NCI-H446 treated with DMSO at 0.1 percent for 48 hours (cell line): ENCODE measurements around the gene PRICKLE4.

ENCODE experiments used
- DNase-seq: peaks from one replicate; lab custom pipeline; 2025; lab: John Stamatoyannopoulos, UW

Gene PRICKLE4

DNA sequence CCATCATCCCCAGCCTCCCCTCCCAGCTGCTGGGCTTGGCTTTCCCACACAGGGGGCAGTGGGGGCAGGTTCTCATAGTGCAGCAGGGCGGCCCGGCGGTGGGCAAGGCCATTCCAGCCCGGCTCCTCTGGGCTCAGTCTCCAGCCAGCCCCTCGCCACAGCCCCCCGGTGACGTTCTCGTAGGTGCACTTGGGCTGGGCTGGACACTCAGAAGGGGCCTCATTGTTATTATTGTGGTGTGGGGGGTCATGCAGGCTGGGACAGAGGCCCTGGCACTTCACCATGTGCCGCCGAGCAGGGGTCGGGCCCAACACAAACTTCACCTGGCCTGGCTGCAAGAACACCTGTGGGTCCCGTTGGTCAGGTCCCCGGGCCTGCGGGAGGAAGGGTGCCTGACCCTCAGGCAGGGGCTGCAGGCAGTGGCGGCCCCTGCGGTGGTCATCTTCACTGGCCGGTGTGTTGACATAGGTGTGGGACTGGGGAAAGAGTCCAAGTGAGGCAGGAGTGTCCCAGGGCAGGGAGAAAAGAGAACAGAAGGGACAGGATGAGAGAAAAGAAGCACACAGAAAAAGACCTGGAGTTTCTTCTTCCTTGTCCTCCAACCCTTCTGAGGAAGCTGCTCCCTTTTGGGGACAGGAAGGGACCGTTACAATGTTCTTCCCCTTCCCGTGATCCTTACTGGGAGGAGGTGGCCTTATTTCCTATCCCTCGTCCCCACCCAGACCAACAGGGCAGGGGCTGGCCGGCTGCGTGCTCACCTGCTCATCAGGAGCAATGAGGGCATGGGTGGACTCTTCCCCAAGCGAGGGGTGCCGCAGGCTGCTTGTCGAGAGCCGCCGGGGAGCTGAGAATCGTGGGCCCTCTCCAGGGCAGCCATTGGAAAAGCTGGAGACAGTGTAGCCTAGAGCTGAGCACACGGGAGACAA is 9.3 kb upstream of the PRICKLE4 start:
- DNase-seq: no peak

DNA sequence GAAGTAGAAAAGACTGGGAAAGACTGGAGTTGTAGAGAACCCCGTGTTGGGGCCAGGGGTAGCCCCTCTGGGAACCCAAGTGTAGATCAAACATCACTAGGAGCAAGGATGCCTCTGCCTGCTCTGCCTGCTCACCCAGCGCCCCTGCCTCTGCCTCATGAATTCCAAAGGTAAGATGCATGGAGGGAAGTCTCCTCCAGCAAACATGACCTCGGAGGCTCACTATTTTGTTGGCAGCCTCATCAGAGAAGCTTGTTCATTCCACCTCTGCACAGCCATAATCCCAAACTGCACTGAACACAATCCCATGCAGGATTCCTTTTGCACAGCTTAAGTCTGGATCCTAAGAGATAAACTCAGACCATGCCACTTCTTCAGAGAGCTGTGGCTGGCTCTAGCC is 5.7 kb upstream of the PRICKLE4 start:
- no peak for DNase-seq

DNA sequence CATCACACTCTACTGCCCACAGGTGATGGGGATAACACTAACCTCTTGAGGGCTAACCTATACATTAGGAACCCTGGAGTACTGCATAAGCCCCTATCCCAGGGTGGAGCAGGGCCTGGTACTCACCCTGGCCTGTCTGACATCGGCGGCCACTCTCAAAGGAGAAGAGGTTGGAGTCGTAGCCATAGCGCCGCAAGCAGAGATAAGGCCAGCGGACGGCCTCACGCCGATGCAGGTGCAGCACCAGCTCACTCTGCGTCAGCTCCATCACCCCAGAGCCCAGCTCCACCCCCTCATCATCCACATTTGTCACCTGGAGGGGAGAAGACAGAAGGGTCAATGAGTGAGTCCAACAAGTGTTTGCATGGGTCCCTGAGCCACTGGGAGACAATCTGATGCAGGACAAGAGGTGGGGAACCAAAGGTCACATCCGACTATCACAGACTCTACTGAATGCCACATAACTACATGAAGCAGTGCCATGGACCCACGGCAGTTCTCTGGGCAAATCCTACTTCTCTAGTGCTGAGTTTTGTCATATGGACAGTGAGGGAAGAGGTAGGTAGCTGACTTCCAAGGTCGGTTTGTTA is 5.2 kb upstream of the PRICKLE4 start:
- DNase-seq: no peak

DNA sequence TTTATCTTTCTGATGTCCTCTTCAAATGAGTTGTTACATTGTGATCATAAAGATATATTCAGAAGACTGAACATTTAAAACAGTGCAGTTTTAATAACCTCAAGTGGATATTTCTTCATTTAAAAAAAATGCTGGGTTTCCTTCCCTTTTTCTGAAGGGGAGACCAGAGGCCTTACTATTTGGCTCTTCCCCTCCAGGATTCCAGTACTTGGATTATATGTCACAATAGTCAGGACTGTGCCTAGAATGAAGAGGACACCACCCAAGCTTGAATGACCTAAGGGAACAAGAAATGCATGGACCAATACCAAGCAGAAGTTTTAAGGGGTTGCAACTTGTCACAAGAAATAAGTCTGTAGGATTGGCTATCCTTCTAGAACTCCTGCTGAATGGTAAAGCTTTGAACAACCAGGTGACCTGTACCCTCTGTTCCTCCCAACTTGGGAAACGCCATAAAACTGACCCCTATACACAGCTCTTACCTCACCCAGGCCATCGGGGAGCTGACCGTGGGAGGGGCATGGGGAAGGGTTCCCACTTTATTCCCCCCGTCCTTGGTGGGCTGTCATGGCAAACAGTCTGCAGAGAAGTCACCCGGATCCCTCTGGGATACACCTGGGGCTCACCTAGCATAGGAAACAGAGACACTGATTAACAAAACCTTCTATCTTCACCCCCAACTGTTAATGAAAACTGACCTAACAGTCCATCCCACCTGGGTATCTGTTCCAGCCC is 2.9 kb upstream of the PRICKLE4 start:
- DNase-seq: no peak

DNA sequence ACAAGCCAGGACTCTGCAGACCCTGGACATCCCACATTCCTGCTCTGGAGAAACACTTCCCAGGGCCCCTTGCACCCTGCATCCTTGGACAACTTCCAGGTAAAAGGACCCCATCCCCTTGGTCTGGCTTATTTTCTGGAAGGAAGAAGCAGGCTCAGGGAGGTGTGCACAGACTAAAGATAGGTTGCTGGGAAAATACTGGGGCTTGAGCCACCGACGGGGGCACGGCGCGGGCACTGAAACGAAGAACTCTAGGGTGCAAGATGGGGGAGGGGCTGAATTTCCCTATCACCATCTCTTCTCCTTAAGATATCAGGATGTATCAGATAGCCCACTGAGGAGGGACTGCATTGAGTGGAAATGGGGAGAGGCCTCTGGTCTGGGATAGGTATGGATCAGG is 1.7 kb upstream of the PRICKLE4 start:
- DNase-seq: no peak

DNA sequence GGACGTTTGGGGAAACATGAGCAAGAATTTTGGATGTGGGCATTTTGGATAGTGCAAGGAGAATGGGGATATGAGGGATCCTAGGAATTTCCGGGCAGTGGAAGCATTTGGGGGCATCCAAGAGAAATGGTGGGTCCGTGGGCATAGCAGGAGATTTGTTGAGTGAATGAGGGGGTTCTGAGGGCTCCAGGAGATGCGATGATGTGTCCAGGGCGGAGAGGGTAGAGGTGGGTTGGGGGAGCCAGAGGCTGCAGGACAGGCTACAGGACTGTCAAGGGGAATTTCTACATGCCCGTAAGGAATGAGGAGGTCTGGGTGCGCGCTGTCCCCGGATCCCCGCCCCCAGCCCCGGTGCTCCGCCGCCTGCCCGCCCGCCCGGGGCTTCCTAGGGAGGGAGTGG is 1.2 kb upstream of the PRICKLE4 start:
- DNase-seq: no peak

DNA sequence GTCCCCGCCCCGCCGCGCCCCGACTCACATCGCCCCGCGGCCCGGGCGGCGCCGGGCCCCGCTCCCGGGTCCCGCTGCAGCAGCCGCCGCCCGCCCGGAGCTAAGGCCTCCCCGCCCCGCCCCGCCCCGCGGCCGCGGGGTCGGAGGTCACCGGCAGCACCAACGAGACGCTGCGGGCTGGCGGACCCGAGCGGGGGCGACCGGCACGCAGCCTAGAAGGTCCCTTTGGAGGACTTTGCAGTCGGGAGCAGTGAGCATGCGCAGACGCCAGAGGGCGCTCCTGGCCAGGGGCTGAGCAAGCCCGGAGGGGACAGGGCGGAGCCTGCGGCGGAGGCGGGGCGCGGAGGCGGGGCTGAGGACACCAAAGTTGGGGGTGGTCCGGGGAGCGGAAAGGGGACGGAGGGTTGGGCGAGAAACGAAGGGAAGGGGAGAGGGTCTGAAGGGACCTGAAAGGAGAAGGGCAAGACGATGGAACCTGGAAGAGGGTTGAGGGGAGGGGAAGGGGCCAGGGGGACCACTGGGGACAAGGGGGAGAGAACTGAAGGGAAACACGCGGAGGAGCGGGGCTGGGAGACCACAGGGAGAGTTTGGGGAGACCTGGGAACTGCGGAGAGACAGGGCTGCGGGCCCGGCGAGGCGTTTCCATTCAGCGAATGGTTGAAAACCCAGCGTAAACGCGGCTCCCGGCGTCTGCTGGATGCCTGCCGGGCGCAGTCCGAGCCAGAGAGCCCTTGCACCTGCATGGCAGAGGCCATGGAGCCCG is 613 bp upstream of the PRICKLE4 start, which contains the start of gene FRS3:
Gene FRS3 (minus strand): TSS at position 113 of the 763 bp plus-strand sequence. CDS start 2,913 bp downstream, outside the sequence.
- peak; percentile 75 for DNase-seq

DNA sequence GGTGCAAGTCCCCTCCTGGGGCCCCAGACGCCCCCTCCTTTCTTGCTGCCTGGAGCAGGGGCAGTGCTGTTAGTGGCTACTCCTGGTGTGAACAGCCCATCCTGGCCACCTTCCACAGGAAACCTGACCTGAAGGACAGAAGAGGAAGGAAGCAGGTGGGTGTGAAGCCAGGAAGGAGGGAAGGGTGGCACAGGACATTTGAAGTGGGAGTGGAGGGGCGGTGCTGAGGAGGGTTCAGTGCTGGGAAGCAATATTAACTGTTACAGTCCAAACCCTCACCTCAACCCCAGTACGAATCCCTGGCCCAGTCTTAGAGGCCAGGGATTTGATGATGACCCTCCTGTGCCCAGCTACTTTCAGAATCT is 766 bp downstream of the PRICKLE4 start:
- no peak for DNase-seq

DNA sequence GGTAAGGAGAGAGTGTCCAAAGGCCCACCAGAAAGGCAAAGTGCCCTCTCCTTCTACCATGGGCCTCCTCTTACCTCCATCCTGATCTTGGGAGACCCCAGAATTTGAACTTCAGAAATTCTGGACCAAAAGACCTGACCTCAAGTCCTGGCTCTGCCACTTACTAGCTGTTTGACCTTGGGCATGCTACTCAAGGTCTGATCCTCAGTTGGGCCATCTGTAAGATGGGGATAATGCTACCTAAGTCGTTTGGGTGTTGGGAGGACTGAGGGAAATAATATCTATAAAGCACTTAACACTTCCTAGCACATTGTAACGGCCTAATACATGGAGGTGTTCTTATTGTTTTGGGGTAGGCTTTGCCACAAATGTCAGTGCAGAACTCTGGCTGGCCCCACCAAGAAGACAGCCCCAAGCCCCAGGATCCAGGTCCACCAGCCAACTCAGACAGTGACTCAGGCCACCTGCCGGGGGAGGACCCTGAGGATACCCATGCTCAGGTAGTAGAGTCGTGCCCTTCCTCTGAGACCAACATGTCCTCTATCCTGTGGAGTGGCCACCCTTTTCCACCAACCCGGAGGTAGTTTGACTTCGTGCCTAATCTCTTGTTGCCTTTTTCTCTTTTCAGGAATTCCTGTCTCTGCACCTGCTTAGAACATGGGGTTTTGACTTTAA is 2.7 kb downstream of the PRICKLE4 start:
- no peak for DNase-seq

DNA sequence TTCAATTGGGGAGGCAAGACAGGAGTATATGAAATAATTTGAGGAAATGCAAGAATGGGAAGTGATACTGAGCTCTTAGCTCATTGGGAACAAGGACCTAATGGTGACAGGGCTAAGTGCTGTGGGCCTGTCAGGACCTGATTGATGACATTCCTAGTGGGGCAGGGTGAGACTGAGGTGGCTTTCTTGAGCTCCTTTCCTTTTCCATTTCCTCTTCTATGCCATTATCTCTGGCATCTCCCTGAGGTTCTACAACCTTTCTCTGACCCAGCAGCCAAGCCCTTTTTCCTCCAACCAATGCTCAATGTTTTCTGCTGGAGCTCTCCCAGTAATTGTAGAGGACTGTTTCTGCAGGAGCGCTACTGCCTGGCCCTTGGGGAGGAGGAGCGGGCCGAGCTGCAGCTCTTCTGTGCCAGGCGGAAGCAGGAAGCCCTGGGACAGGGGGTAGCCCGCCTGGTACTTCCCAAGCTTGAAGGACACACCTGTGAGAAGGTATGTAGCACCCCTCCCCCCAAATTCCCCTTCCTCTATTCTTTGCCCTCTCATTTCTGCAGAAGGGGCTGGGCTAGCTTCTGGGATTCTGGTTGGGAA is 4.1 kb downstream of the PRICKLE4 start:
- DNase-seq: no peak

DNA sequence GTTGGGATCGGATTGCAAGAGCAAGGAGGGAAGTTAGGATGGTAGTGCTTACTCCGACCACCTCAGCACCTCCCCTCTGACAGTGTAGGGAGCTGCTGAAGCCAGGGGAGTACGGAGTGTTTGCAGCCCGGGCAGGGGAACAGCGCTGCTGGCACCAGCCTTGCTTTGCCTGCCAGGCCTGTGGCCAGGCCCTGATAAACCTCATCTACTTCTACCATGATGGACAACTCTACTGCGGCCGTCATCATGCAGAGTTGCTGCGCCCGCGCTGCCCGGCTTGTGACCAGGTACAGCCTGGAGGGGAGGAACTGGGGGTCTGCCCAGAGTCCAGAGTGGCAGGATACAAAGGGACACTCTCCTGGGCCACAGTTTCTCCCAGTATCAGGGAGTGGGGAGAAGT is 4.7 kb downstream of the PRICKLE4 start:
- DNase-seq: no peak

DNA sequence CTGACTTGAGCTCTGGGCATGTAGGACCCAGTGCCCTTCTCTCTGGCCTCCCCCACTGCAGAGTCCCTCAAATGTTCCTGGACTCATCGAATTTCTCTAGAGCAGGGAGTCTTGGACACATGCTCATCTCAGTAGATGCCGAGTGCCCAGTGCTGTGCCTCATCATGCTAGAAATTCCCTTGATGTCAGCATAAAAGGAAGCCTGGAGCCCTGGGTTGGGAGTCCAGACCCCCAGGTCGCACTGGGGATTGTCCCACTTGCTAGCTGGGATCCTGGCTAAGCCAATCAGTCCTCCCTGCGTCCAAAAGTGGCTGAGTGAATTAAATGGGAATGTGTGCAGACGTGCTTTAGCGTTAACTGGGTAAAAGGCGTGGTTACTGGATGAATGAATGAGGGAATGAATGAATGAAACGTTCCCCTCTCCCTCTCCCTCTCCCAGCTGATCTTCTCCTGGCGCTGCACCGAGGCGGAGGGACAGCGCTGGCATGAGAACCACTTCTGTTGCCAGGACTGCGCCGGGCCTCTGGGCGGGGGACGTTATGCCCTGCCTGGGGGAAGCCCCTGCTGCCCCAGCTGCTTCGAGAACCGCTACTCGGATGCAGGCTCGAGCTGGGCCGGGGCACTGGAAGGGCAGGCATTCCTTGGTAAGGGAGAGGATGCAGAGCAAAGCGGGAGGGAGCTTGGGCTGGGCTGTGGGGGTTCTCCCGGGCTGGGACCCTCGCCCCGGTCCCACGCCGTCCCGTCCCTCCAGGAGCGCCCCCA is 5.3 kb downstream of the PRICKLE4 start:
- no peak for DNase-seq

DNA sequence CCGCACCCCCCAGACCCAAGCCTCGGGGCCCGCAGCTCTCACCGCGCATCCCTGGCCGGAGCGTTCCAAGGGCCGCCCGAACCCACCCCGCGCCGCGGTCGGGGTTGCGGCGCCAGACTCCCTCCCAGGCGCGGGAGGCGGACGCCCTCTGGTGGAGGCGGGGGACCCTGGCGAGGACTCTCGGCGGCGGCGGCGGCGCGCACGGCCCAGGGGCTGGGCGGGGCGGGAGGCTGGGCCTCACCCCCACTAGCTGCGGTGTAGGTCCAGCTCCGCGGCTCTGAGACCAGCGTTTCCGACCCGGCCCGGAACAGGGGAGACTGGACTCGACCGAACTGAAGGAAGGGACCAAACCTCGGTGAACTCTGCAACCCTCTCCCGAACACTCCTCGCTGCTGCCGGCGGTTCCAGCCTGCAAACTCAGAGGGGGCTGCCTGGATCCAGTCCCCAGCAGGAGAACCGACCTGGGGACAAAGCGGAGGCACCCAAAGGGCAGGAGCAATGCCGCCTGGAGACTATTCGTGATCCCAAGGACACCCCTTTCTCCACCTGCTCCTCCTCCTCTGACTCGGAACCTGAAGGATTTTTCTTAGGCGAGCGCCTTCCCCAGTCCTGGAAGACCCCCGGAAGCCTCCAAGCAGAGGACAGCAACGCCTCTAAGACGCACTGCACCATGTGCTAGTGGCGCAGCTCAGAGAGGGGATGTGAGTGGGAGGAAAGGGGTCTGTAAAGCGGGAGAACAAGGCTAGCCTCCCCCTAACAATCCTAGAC is 6.1 kb downstream of the PRICKLE4 start:
- DNase-seq: peak; percentile 36

DNA sequence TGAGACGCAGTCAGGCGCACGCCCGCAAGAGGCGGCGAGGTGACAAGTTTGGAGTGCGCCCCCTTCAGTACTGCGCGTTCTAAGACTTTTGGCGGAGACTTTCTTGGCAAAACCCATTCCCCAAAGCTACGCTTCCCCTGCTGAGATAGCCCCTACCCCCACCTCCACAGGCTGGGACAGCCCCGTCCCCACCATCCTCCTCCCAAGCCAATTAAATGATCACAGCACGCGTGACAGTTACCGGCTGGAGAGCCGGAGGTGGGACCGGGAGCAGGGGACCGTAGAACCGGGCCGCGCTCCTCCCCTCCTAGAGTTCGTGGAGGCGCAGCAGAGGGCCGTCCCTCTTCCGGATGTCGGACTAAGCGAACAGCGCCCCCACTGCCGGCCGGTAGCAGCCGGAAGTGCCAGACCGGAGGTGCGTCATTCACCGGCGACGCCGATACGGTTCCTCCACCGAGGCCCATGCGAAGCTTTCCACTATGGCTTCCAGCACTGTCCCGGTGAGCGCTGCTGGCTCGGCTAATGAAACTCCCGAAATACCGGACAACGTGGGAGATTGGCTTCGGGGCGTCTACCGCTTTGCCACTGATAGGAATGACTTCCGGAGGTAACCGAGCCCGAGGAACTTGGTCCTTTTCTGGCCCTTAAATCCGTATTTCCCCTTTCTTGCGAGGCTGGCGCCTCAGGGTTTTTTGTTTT is 6.8 kb downstream of the PRICKLE4 start, which contains the start of gene TOMM6:
Gene TOMM6 (plus strand): TSS at position 476 of the 699 bp plus-strand sequence. CDS start 4 bp downstream, at position 480.
- peak; percentile 86 for DNase-seq

DNA sequence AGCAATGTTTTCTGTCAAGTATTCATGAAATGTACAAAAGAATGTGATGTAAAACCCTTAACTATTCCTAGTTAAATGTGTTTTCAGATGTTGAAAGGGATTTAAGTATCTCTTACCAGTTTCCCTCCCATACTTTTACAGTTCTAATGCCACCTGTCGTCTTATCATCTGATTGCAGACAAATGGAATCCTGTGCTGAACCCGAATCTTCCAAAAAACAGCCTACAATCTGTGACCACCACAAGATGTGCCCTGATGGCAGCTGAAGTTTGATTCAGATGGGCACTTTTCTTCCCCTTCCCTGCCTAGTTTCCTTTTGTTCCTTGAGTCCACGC is 8.8 kb downstream of the PRICKLE4 start:
- no peak for DNase-seq

DNA sequence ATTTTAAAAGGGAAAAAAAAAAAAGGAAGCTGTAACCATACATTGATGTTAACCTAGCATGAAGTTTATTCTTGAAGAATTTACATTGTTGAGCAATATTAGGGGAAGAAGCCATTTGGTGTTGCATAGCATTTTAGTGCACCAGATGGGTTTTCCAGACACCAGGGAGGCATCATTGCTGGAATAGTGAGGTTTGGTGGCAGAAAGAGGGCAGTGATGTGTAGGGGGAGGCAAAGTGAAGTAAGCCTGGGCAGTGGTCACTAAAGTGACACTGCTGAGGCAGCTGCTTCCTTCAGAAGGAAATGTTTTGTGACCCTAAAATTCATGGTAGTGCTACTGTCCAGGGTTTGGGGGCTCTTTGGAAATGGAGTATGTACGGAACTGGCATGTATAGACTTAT is 9.5 kb downstream of the PRICKLE4 start:
- no peak for DNase-seq

DNA sequence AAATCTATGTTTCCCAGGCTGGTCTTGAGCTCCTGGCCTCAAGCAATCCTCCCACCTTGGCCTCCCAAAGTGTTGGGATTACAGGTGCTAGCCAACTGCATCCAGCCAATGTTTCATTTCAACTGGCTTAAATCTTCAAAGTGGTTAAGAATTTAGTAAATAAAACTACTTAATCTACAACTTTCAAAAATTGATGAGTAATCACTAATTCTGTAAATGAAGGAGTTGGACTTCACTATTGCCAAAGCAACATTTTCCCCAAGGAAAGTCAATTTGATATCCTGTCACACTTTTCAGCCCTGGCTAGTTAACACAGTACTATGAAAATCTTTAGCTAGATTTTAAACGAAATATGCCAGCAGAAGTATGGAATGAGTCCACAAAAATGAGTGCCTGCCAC is 10.7 kb downstream of the PRICKLE4 start:
- DNase-seq: no peak

DNA sequence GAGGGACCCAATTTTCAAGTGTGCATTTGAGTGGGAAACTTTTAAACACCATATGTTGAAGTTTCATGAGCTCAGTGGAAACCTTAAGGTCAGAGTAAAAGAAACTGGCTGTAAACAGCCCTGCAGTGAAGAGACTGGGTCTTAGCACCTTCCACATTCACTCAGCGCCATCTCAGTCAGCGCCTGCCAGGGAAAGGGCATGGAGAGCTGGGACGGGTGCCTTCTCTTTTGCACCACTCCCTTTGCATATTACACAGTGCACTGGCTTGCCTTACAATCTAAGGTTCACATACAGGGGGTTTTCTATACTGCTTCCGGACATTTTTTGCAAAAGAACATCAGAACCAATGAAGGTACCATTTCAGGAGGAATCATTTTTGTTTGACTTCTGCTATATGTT is 11.4 kb downstream of the PRICKLE4 start:
- DNase-seq: no peak

DNA sequence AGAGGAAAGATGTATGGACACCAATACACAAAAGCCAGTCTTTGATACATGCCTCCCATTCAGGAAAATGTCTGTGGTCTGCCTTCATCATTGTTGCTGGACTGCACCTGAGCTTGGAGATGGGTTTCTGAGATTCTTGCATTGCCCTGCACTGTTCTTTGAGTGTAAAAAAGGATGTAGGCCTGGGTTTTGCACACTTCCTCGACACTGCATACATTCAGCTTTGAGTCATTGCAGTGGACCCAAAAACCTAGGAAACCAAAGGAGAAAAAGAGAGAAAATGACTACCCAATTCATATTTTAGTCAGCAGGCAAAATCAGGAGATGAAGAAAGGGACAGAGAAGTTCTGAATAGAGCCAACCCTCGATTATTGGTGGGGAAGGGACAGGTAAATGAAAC is 15.9 kb downstream of the PRICKLE4 start:
- DNase-seq: no peak
